Measurements from ENCODE around the gene MAP2.
"Not testable (repeated sequence)": the region's sequence is repeated elsewhere in the genome, so short reads cannot be mapped to it uniquely, and the experiment has no call there.

Gene MAP2

GRCh38 chr2:209547726-209548125 lies 123.9 kb downstream of the MAP2 start:
- no peak for DNase-seq

- DNase-seq, result no peak
Observed at GRCh38 chr2:209549589-209549988, 125.7 kb downstream of the MAP2 start.

- no peak for DNase-seq
Observed at GRCh38 chr2:209553913-209554312, 130.1 kb downstream of the MAP2 start.

- no peak for DNase-seq
Observed at GRCh38 chr2:209556354-209556961, 132.6 kb downstream of the MAP2 start.

DNA sequence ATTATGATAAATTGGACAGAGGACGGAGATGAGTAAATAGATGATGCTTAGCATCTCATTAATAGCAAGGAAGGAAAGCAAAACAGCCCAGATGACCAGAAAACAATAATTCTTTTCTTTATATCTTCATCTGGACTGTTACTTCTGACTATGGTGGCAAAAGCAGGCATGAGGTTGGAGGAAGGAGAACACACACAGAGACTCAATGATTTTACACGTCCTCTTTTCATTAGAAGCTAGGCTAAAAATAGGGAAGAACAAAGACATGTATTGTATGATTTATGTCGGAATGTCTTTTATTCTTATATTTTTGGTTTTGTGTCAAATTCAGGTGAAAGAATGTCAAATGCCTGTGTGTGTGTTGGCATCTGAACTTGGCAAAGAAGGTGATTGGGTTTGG lies 137.1 kb downstream of the MAP2 start:
- DNase-seq, result no peak

GRCh38 chr2:209563453-209563852 lies 139.6 kb downstream of the MAP2 start:
- DNase-seq, result no peak

- DNase-seq, result no peak
Observed at GRCh38 chr2:209564816-209565215, 141.0 kb downstream of the MAP2 start.

DNA sequence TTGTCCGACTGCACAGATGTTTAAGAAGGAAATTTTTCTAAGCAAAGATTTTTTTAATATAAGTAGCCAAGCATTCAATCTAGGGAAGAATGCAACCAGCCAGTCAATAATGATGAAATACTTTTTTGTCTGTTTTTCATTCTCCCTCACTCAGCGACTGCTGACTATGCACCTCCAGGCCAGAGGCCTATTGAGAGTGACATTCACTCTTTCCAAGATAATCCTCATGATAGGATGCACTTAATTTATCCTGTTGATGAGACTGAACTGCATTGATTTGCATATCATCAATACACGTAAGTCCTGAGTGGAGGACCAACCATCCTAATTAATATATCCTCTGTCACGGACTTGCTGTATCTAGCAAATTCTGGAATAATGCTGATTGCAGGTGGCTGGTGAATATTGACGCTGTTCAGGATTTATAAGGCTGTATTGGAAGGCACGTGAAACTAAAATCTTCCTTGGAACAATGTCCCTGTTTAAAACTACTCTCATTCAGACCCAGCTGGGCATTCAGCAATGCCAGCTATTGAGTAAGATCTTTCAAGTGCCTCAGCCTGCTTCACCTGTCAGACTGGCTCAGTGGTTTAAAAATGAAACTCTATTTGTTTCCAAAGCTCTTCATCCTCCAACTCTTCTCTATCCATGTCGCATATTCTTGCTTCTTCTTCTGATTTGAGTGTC lies 142.2 kb downstream of the MAP2 start:
- no peak for DNase-seq

GRCh38 chr2:209570194-209570593 lies 146.3 kb downstream of the MAP2 start:
- no peak for DNase-seq

GRCh38 chr2:209574515-209574914 lies 150.7 kb downstream of the MAP2 start:
- no peak for DNase-seq

DNA sequence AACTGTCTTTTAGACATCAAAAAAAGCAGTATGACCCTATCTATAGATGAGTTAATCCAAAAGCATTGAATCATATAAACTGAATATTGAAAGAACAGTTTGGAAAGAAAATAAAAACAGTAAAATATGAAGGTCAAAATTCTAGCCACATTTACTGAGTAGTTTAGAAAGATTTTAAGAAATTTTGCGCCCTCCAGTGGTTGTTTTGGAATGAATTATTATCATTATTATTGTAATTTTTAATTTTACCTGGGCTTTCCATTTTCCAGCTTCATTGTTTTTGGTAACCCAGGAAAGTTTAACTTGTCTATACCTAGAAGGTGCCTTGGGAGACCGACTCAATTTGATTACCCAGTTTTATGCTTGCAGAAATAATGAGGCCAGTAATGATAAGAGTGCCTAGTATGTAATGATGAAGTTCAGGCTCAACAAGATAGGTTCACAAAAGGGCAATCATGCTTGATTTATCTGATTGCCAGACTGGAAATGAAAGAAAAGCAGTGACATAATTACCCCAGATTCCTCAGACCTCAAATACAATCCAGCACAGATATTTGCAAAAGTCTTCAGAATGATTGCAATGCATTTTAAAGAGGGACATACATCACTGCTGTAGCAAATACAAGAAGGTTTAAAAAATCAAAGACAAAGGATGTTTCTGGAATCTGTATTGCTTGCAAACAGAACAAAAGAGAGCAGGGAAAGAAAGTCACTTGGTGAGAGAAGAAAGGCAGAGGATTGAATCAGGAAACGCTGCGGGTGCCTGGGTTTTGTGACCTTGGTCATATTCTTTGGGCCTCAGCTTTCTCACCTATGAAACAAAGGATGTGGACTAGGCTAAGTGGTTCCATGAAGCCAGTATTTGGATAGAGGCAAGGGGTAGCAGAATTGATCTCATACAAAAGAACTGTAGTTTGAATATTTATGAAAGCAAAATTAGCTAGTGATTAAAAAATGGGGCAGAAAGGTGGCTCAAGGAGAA lies 153.8 kb downstream of the MAP2 start:
- DNase-seq, result no peak

DNA sequence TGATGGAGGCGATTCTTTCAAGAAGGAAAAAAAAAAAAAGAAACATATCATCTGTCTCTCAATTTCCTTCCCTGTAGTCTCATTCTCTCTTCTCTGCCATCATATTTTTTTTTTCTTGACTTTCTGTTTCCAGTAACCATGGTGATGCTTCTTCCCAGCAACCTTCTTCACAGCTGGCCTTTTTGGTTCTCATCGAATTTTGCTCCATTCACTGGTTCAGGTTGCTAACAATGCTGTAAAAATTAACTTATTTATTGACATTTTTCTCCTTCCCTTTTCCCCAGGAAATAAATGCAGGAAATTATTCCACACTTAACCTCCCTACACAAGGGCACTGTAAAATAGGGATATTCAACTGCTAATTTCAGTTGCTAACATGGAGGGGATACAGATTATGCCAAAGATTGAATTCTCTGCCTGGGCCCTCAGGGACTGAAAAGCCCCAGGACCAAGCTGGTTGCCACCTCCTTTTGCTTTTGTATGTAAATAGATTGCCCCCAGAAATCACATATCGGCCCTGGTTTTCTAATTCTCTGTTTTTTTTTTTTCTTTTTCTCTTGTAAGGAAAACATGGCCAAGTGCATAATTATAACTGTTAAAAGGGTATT lies 154.7 kb downstream of the MAP2 start:
- DNase-seq, result no peak

GRCh38 chr2:209579230-209579749 lies 155.4 kb downstream of the MAP2 start:
- no peak for DNase-seq

DNA sequence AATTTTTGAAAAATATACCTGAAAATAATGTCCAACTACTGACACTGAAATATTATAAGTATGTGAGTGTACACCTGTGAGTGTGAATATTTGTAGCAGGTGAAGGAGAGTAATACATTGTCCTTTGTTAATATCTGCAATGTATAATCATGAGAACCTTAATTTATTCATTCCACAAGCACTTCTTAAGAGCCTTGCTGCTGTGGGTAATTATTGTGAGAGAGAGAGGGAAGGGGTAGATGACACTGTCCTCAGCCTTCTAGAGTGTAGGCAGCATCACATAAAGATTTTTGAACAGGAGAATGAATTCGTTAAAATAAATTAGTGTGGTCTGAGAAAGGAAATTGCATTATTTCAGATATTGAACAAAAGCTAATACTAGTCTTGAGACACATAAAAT lies 157.2 kb downstream of the MAP2 start:
- no peak for DNase-seq

DNA sequence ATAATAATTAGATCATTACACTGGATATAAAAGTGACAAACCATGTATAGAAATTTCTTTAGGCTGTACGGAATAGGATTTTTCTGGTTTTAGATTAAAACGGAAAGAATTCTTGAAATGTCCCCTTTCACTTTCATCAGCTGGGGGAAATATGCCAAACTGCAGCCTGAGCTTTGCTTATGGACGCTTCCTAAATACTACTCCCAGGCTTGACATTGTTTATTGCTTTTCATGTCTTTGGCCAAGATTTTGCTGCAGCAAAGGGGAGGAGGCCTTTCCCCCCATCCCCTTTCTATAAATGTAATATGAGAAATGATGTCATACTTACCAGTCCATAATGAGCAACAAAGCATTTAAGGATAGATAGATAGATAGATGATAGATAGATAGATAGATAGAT lies 158.4 kb downstream of the MAP2 start:
- no peak for DNase-seq

- DNase-seq, result no peak
Observed at GRCh38 chr2:209584472-209584871, 160.6 kb downstream of the MAP2 start.

GRCh38 chr2:209584915-209585314 lies 161.1 kb downstream of the MAP2 start:
- no peak for DNase-seq

DNA sequence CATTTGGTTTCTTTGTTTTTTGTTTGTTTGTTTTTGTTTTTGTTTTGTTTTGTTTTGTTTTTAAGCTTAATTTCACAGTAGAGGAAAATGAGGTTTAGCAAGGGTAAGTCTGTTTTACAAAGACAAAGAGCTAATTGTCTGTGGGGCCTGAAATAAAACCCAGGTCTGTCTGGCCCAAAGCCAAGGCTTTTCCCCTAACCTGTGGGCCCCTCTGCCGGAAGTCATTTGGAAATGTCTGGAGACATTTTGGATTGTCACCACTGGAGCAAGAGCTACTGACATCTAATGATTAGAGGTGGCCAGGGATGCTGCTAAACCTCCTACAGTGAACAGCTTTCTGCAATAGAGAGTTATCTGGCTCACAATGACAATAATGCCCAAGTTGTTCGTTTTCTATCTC lies 167.2 kb downstream of the MAP2 start:
- DNase-seq, result no peak

- DNase-seq, result no peak
Observed at GRCh38 chr2:209592106-209592505, 168.3 kb downstream of the MAP2 start.

DNA sequence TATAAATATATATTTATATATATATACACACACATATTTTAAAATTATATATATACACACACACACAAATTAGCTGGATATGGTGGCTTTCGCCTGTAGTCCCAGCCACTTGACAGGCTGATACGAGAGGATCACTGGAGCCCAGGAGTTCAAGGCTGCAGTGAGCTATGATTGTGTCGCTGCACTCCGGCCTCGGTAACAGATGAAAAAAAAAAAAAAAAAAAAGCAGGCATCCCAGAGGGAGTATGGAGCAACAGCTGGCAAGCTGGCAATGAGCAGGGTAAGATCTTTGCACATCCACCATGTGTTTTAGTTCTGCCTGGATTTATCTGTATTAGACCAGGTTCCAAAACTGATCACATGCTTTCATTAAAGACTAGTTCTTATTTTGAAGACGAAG lies 170.1 kb downstream of the MAP2 start:
- no peak for DNase-seq

DNA sequence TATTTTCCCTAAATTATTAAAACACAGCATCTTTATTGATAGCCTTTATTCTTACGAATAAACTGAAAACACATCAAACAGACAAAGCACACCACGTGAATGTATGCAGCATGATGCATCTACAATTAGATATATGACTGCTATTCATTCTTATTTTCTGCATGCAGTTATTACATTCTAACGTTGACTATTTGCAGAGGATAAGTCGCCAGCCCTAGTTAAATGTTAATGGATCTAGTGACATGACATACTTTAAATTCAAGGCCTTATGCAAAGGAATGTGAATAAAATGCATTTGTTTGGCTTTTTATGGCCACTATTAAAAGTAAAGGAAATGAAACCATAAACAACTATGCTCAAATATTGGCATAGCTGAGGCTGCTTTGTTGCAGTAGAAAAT lies 172.4 kb downstream of the MAP2 start:
- no peak for DNase-seq

- not testable (repeated sequence) for DNase-seq
Observed at GRCh38 chr2:209598227-209598626, 174.4 kb downstream of the MAP2 start.
